NCI-H1417 (cell line): ENCODE measurements around the gene MEGF6.
A peak's percentile ranks its signal among the peaks of the same experiment; 100 is the strongest.
"Not testable (repeated sequence)": the region's sequence is repeated elsewhere in the genome, so short reads cannot be mapped to it uniquely, and the experiment has no call there.

Experiments used
- DNase-seq, 3 experiments: peaks; one replicate each; lab custom pipeline; 2025; lab: John Stamatoyannopoulos, UW

MEGF6 gene

GRCh38 chr1:3593334-3593733 lies 18.0 kb downstream of the MEGF6 start:
- DNase-seq, result no peak

GRCh38 chr1:3590951-3591865 lies 20.1 kb downstream of the MEGF6 start:
- DNase-seq, result no peak

- DNase-seq, result peak in 2 of 3 experiments; percentile 78 to 88
Measured at GRCh38 chr1:3590139-3590763, 21.1 kb downstream of the MEGF6 start.

GRCh38 chr1:3588395-3588794 lies 22.9 kb downstream of the MEGF6 start:
- no peak for DNase-seq

GRCh38 chr1:3586986-3587759 lies 24.1 kb downstream of the MEGF6 start:
- DNase-seq, result peak in 1 of 3 experiments; percentile 37

- DNase-seq, result no peak
Measured at GRCh38 chr1:3585940-3586568, 25.3 kb downstream of the MEGF6 start.

- DNase-seq, result not testable (repeated sequence)
Measured at GRCh38 chr1:3585353-3585868, 25.9 kb downstream of the MEGF6 start.

- DNase-seq, result no peak
Measured at GRCh38 chr1:3584915-3585314, 26.4 kb downstream of the MEGF6 start.

GRCh38 chr1:3583751-3584150 lies 27.6 kb downstream of the MEGF6 start:
- DNase-seq, result not testable (repeated sequence)

GRCh38 chr1:3581296-3582036 lies 29.8 kb downstream of the MEGF6 start:
- DNase-seq, result no peak

- no peak for DNase-seq
Measured at GRCh38 chr1:3580231-3580630, 31.1 kb downstream of the MEGF6 start.

GRCh38 chr1:3579626-3580025 lies 31.7 kb downstream of the MEGF6 start:
- no peak for DNase-seq

GRCh38 chr1:3578906-3579305 lies 32.4 kb downstream of the MEGF6 start:
- no peak for DNase-seq

- DNase-seq, result no peak
Measured at GRCh38 chr1:3578433-3578805, 32.9 kb downstream of the MEGF6 start.

GRCh38 chr1:3577711-3578432 lies 33.4 kb downstream of the MEGF6 start:
- no peak for DNase-seq

- peak in 2 of 3 experiments; percentile 27 to 47 for DNase-seq
Measured at GRCh38 chr1:3577300-3577699, 34.0 kb downstream of the MEGF6 start.

GRCh38 chr1:3575993-3576392 lies 35.3 kb downstream of the MEGF6 start:
- no peak for DNase-seq

- not testable (repeated sequence) for DNase-seq
Measured at GRCh38 chr1:3575515-3575914, 35.8 kb downstream of the MEGF6 start.

- no peak for DNase-seq
Measured at GRCh38 chr1:3573500-3573899, 37.8 kb downstream of the MEGF6 start.

- DNase-seq, result not testable (repeated sequence)
Measured at GRCh38 chr1:3572638-3573037, 38.7 kb downstream of the MEGF6 start.
